HG02981 (cell line): ENCODE measurements around the gene PELI2.

Experiments used
- ATAC-seq: cut with Tn5 transposase; IDR thresholded peaks from one replicate; pipeline ENCODE4 v1.9.1; 2021; ENCODE audit warnings: mild to moderate bottlenecking, moderate library complexity; ENCODE audit not compliant: unreplicated experiment

PELI2 gene

GRCh38 chr14:56289155-56289554 is 170.9 kb downstream of the PELI2 start:
- ATAC-seq = no peak

- no peak for ATAC-seq
Observed at GRCh38 chr14:56290195-56290594, 172.0 kb downstream of the PELI2 start.

GRCh38 chr14:56292970-56293369 is 174.8 kb downstream of the PELI2 start:
- no peak for ATAC-seq

- no peak for ATAC-seq
Observed at GRCh38 chr14:56293506-56293905, 175.3 kb downstream of the PELI2 start.

- no peak for ATAC-seq
Observed at GRCh38 chr14:56294128-56294527, 175.9 kb downstream of the PELI2 start.

GRCh38 chr14:56295743-56296142 is 177.5 kb downstream of the PELI2 start:
- ATAC-seq = no peak

- ATAC-seq = no peak
Observed at GRCh38 chr14:56297449-56297848, 179.2 kb downstream of the PELI2 start.

- ATAC-seq = no peak
Observed at GRCh38 chr14:56299306-56299984, 181.2 kb downstream of the PELI2 start.

- ATAC-seq = no peak
Observed at GRCh38 chr14:56300495-56300894, 182.3 kb downstream of the PELI2 start.

- ATAC-seq = no peak
Observed at GRCh38 chr14:56304456-56304855, 186.2 kb downstream of the PELI2 start.

- no peak for ATAC-seq
Observed at GRCh38 chr14:56309198-56309597, 191.0 kb downstream of the PELI2 start.

GRCh38 chr14:56310643-56311042 is 192.4 kb downstream of the PELI2 start:
- no peak for ATAC-seq

- ATAC-seq = no peak
Observed at GRCh38 chr14:56313789-56314188, 195.6 kb downstream of the PELI2 start.

- ATAC-seq = no peak
Observed at GRCh38 chr14:56318393-56319115, 200.3 kb downstream of the PELI2 start.

GRCh38 chr14:56321861-56322260 is 203.7 kb downstream of the PELI2 start:
- no peak for ATAC-seq

- no peak for ATAC-seq
Observed at GRCh38 chr14:56322531-56322930, 204.3 kb downstream of the PELI2 start.

GRCh38 chr14:56324454-56324853 is 206.2 kb downstream of the PELI2 start:
- ATAC-seq = no peak

- ATAC-seq = no peak
Observed at GRCh38 chr14:56324856-56325699, 206.9 kb downstream of the PELI2 start.

- ATAC-seq = no peak
Observed at GRCh38 chr14:56328021-56328420, 209.8 kb downstream of the PELI2 start.

- ATAC-seq = no peak
Observed at GRCh38 chr14:56331592-56332216, 213.5 kb downstream of the PELI2 start.
